ENCODE data around the gene GOPC. TPM values are rescaled to one million over a fixed set of nuclear protein-coding genes. Genes with fewer than 3 reads are reported as not detected.
A peak's percentile ranks its signal among the peaks of the same experiment; 100 is the strongest.

GOPC gene
- total RNA-seq, 1 donor from 2014 or later: 46.1 TPM

- H3K4me1 Mint-ChIP-seq: peaks cover 27% of the 10 kb centered on the region
- H3K9me3 Mint-ChIP-seq: no peaks in the 10 kb centered on the region
- no peaks in the 10 kb centered on the region for H3K27me3 Mint-ChIP-seq (ENCODE audit: low read depth)
- TF ChIP-seq, protein P1, sequence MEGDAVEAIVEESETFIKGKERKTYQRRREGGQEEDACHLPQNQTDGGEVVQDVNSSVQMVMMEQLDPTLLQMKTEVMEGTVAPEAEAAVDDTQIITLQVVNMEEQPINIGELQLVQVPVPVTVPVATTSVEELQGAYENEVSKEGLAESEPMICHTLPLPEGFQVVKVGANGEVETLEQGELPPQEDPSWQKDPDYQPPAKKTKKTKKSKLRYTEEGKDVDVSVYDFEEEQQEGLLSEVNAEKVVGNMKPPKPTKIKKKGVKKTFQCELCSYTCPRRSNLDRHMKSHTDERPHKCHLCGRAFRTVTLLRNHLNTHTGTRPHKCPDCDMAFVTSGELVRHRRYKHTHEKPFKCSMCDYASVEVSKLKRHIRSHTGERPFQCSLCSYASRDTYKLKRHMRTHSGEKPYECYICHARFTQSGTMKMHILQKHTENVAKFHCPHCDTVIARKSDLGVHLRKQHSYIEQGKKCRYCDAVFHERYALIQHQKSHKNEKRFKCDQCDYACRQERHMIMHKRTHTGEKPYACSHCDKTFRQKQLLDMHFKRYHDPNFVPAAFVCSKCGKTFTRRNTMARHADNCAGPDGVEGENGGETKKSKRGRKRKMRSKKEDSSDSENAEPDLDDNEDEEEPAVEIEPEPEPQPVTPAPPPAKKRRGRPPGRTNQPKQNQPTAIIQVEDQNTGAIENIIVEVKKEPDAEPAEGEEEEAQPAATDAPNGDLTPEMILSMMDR (IDR thresholded peaks at IDR 0.05; ENCODE audit: unreplicated experiment): no peak
- peak overlapping the region; percentile 68 for H3K27ac Mint-ChIP-seq
- no peak for DNase-seq (ENCODE audit: low spot score in 2 of 2, unreplicated experiment in 2 of 2)
- peaks cover 29% of the 10 kb centered on the region for H3K36me3 Mint-ChIP-seq
- H3K4me3 Mint-ChIP-seq: no peak overlapping the region
Observed at GRCh38 chr6:117536317-117536716, 66.0 kb downstream of the GOPC start.

DNA sequence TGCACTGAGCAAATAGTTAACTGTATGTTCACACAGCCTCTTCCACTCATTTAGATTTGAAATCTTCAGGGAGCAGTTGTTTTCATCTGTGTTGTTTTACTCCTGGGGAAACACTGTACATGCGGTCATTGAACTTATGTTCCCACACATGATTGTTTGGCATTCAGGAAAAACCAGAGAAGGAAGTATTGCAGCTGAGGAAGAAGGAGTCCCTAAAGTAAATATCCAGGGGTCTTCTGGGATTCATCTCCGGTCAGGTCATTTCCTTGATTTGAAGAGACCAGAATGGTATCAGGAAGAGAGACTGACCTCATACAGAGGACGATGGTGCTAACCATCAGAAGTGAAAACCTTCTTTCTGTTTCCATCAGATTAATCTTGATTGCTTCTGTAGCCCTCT, 67.3 kb downstream of the GOPC start:
- TF ChIP-seq, protein P1 (IDR thresholded peaks at IDR 0.05; ENCODE audit: unreplicated experiment): no peak
- peaks cover 20% of the 10 kb centered on the region for H3K36me3 Mint-ChIP-seq

GRCh38 chr6:117533775-117534174, 68.5 kb downstream of the GOPC start:
- Mint-ChIP-seq H3K27ac (no peak overlapping the region), H3K4me1 (peaks cover 33% of the 10 kb centered on the region), H3K36me3 (peaks cover 12% of the 10 kb centered on the region), H3K4me3 (no peak overlapping the region), H3K9me3 (no peaks in the 10 kb centered on the region), H3K27me3 (ENCODE audit: low read depth) (no peaks in the 10 kb centered on the region)
- TF ChIP-seq, protein P1 (IDR thresholded peaks at IDR 0.05; ENCODE audit: unreplicated experiment): no peak
- DNase-seq (ENCODE audit: low spot score in 2 of 2, unreplicated experiment in 2 of 2): no peak

More for the DNA sequence above, 67.3 kb downstream of the GOPC start:
- DNase-seq (ENCODE audit: low spot score in 2 of 2, unreplicated experiment in 2 of 2): no peak
- Mint-ChIP-seq H3K9me3 (no peaks in the 10 kb centered on the region), H3K4me3 (no peak overlapping the region), H3K27ac (no peak overlapping the region), H3K4me1 (peaks cover 33% of the 10 kb centered on the region), H3K27me3 (ENCODE audit: low read depth) (no peaks in the 10 kb centered on the region)

DNA sequence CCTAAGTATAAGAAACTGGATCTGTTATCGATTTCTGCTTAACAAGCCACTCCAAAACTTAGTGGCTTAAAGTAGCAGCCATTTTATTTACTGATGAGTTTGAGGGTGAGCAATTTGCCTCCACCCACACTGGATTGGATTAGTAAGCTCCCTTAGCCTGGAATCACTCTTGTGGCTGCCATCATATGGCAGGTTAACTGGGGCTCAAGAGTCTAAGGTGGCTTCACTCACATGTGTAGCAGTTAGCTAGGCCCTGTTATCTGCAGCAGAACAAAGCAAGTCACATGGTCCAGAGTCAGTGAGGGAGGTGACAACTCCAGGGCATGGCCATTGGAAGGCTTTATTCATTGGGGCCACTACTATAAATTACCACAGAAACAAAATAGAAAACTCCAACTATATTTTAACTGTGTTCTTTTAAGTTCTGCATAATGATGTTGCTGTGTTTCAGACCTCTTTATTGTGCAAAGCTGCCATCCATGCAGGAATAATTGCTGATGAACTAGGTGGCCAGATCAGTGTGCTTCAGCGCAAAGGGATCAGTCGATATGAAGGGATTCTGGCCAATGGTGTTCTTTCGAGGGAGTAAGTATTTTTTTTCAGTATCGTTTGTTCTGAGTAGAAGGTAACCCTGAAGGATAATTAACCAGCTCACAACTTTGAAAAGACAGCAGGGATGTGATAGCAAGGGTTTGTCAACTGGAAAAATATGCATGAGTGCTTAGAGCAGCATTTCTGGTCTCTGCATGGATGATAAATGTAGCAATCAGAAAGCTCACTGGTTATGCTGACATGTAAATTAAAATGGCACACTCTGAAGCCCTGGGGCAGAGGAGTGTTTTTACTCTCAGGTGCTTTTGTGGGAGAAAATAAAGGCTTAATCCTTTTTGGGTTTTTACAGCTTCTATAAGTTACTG, 70.2 kb downstream of the GOPC start:
- no peaks in the 10 kb centered on the region for H3K27me3 Mint-ChIP-seq (ENCODE audit: low read depth)
- H3K27ac Mint-ChIP-seq: no peak overlapping the region
- DNase-seq (ENCODE audit: low spot score in 2 of 2, unreplicated experiment in 2 of 2): no peak
- peaks cover 46% of the 10 kb centered on the region for H3K4me1 Mint-ChIP-seq
- H3K36me3 Mint-ChIP-seq: peaks cover 5% of the 10 kb centered on the region
- TF ChIP-seq, protein P1 (IDR thresholded peaks at IDR 0.05; ENCODE audit: unreplicated experiment): no peak
- H3K9me3 Mint-ChIP-seq: no peaks in the 10 kb centered on the region
- H3K4me3 Mint-ChIP-seq: no peak overlapping the region

- no peaks in the 10 kb centered on the region for H3K27me3 Mint-ChIP-seq (ENCODE audit: low read depth)
- H3K4me1 Mint-ChIP-seq: peaks cover 42% of the 10 kb centered on the region
- TF ChIP-seq, protein P1 (IDR thresholded peaks at IDR 0.05; ENCODE audit: unreplicated experiment): no peak
- no peaks in the 10 kb centered on the region for H3K9me3 Mint-ChIP-seq
- no peak overlapping the region for H3K27ac Mint-ChIP-seq
- no peak for DNase-seq (ENCODE audit: low spot score in 2 of 2, unreplicated experiment in 2 of 2)
- peaks cover 5% of the 10 kb centered on the region for H3K36me3 Mint-ChIP-seq
- H3K4me3 Mint-ChIP-seq: no peak overlapping the region
Observed at GRCh38 chr6:117531346-117531745, 71.0 kb downstream of the GOPC start.
